DOHH2 (cell line): Measurements from ENCODE around the gene TMPO.

ENCODE experiments used
- CTCF ChIP-seq: fragments of 200-600 bp; sonication (generic); IDR thresholded peaks from one replicate; pipeline ENCODE4 v1.5.1; 2014; ENCODE audit warnings: antibody characterized with exemption, mild to moderate bottlenecking, low read depth, low read length; ENCODE audit not compliant: poor library complexity, severe bottlenecking
- EZH2phosphoT487 ChIP-seq: fragments of 200-600 bp; sonication (generic); IDR thresholded peaks from 2 replicates; pipeline ENCODE4 v1.6.1; 2017; ENCODE audit warnings: borderline replicate concordance, mild to moderate bottlenecking, antibody characterized with exemption, low read length, moderate library complexity, mixed read lengths

- TF ChIP-seq CTCF (no peak), EZH2phosphoT487 (no peak)
Observed at GRCh38 chr12:98579835-98580234, 64.4 kb downstream of the TMPO start.
